K562 (cell line): ENCODE data around the gene PITPNB. TPM values are rescaled to one million over a fixed set of nuclear protein-coding genes. Genes with fewer than 3 reads are reported as not detected.

ENCODE experiments used
- ATAC-seq: fragments of 200-7000 bp; cut with Tn5 transposase; 3 replicates; pipeline ENCODE4 v1.9.1; 2020; ENCODE audit warnings: moderate library complexity
- BruUV-seq: library from RNA; stranded (reverse); fragments of 400-500 nt; replicated peaks from 2 replicates; lab custom pipeline; 2021; lab: Mats Ljungman, UMichigan
- CTCF ChIA-PET: fragments of 300-600 bp; formaldehyde crosslinking; extraction: SDS; loops from one replicate; lab custom pipeline; 2021; ENCODE audit warnings: low intra/inter-chr PET ratio; lab: Yijun Ruan, JAX
- POLR2A ChIA-PET: fragments of 300-600, 350-650 bp; sonication (Branson Sonifier 250); formaldehyde crosslinking; extraction: SDS; loops from one replicate; lab custom pipeline; 2021; ENCODE audit warnings: antibody characterized with exemption, inconsistent platforms; lab: Yijun Ruan, JAX
- DNase-seq, 4 experiments: peaks; one replicate each; pipeline versions ENCODE4 v3.0.0 to v3.0.0-alpha.2; 2011 to 2018; ENCODE audit warnings: low spot score in 3 of 4, mixed read lengths in 3 of 4; ENCODE audit errors: extremely low read depth in 1 of 4
- FAIRE-seq: peaks from 2 replicates; lab custom pipeline; 2011; peaks lifted over from hg19 to GRCh38; lab: Jason Lieb, UNC
- H2AFZ ChIP-seq: 2 replicates; pipeline ENCODE4 v1.6.0; 2011; ENCODE audit warnings: low read depth, low read length, control low read depth, inconsistent platforms
- H3K27ac ChIP-seq: fragments of 200-600 bp; 3 replicates; pipeline ENCODE4 v1.8.0; 2011; ENCODE audit warnings: low read depth, mild to moderate bottlenecking, control low read depth, inconsistent platforms, low read length, moderate library complexity, mixed read lengths; ENCODE audit errors: extremely low read depth
- H3K27me3 ChIP-seq, 2 experiments: fragments of 300-600 bp in 1 of 2; 2 replicates in 1 of 2; 3 replicates in 1 of 2; pipeline versions ENCODE4 v1.6.0 to v1.8.0; 2011; ENCODE audit warnings: inconsistent platforms in 2 of 2, low read length in 2 of 2, mild to moderate bottlenecking in 1 of 2, mixed read lengths in 1 of 2, moderate library complexity in 1 of 2; ENCODE audit not compliant: control insufficient read depth in 2 of 2, insufficient read depth in 2 of 2
- H3K36me3 ChIP-seq: fragments of 300-600 bp; 3 replicates; pipeline ENCODE4 v1.8.0; 2011; ENCODE audit warnings: mild to moderate bottlenecking, low read length, inconsistent platforms; ENCODE audit not compliant: control insufficient read depth, insufficient read depth
- H3K4me1 ChIP-seq, 2 experiments: fragments of 200-600 bp in 1 of 2; replicated peaks in 1 of 2; 2 replicates in 1 of 2; 3 replicates in 1 of 2; pipeline versions ENCODE4 v1.5.1 to v1.8.0; 2011; ENCODE audit warnings: inconsistent platforms in 2 of 2, low read length in 2 of 2, mild to moderate bottlenecking in 1 of 2, mixed read lengths in 1 of 2, moderate library complexity in 1 of 2; ENCODE audit not compliant: control insufficient read depth in 2 of 2, insufficient read depth in 2 of 2
- H3K4me2 ChIP-seq: 2 replicates; pipeline ENCODE4 v1.6.1; 2011; ENCODE audit warnings: low read length, control low read depth, inconsistent platforms, mixed read lengths; ENCODE audit not compliant: insufficient read depth
- H3K4me3 ChIP-seq: fragments of 200-600 bp; sonication (generic), shearing (Covaris generic); 2 replicates; pipeline ENCODE4 v1.5.1; 2016; ENCODE audit warnings: control low read depth, inconsistent platforms
- H3K79me2 ChIP-seq: fragments of 200-600 bp; 3 replicates; pipeline ENCODE4 v1.8.0; 2011; ENCODE audit warnings: low read length, inconsistent platforms; ENCODE audit not compliant: control insufficient read depth, insufficient read depth
- H3K9ac ChIP-seq, 2 experiments: 2 replicates each; pipeline versions ENCODE4 v1.6.0 to v1.6.1; 2011; ENCODE audit warnings: low read depth in 2 of 2, low read length in 2 of 2, control low read depth in 1 of 2, inconsistent platforms in 1 of 2, mild to moderate bottlenecking in 1 of 2, mixed read lengths in 1 of 2; ENCODE audit not compliant: insufficient read depth in 1 of 2
- H3K9me1 ChIP-seq: one replicate; pipeline ENCODE4 v1.6.0; 2011; ENCODE audit warnings: inconsistent platforms, mild to moderate bottlenecking, low read length, moderate library complexity; ENCODE audit not compliant: control insufficient read depth, insufficient read depth
- H3K9me3 ChIP-seq: replicated peaks from 2 replicates; pipeline ENCODE4 v1.5.1; 2011; ENCODE audit warnings: low read depth, low read length, inconsistent platforms; ENCODE audit not compliant: control insufficient read depth, insufficient read depth
- H4K20me1 ChIP-seq: replicated peaks from 2 replicates; pipeline ENCODE4 v1.6.1; 2011; ENCODE audit warnings: low read length, inconsistent platforms, mixed read lengths; ENCODE audit not compliant: control insufficient read depth, insufficient read depth
- ARHGAP35 ChIP-seq: fragments of 450-650 bp; IDR thresholded peaks from 2 replicates; pipeline ENCODE4 v1.6.1; 2018; ENCODE audit not compliant: partially characterized antibody
- ELF2 ChIP-seq: fragments of 250-450 bp; sonication (Bioruptor Pico); IDR thresholded peaks from 2 replicates; pipeline ENCODE4 v1.5.0; 2021; ENCODE audit warnings: mild to moderate bottlenecking
- ELF4 ChIP-seq: fragments of 450-650 bp; formaldehyde crosslinking; IDR thresholded peaks from 2 replicates; pipeline ENCODE4 v1.4.0; 2022; ENCODE audit warnings: missing genetic modification characterization
- ESRRB ChIP-seq: fragments of 250-450 bp; sonication (Bioruptor Pico); IDR thresholded peaks from 2 replicates; pipeline ENCODE4 v1.5.0; 2020; ENCODE audit warnings: mild to moderate bottlenecking, moderate library complexity, borderline replicate concordance
- FOXK2 ChIP-seq, 2 experiments: fragments of 450-650 bp; IDR thresholded peaks in 1 of 2; conservative IDR thresholded peaks in 1 of 2; 2 replicates each; pipeline ENCODE4 v1.6.1; 2016; ENCODE audit warnings: low read depth in 2 of 2, mild to moderate bottlenecking in 1 of 2
- NEUROD1 ChIP-seq: fragments of 150-350 bp; IDR thresholded peaks from 2 replicates; pipeline ENCODE4 v1.6.1; 2014; ENCODE audit warnings: borderline replicate concordance, low read length, low read depth; ENCODE audit not compliant: partially characterized antibody
- NFE2 ChIP-seq: IDR thresholded peaks from 2 replicates; pipeline ENCODE4 v1.6.1; 2014; ENCODE audit warnings: antibody characterized with exemption, low read depth
- NR2C1 ChIP-seq, 2 experiments: fragments of 450-650 bp; IDR thresholded peaks; 2 replicates each; pipeline ENCODE4 v1.6.1; 2017; ENCODE audit warnings: mild to moderate bottlenecking in 2 of 2, antibody characterized with exemption in 1 of 2, inconsistent platforms in 1 of 2, missing compliant biosample characterization in 1 of 2, missing genetic modification characterization in 1 of 2
- YY1 ChIP-seq, 3 experiments: IDR thresholded peaks; 2 replicates each; pipeline ENCODE4 v1.6.1; 2011; ENCODE audit warnings: low read length in 2 of 3, mild to moderate bottlenecking in 2 of 3, moderate library complexity in 2 of 3, borderline replicate concordance in 1 of 3, control low read depth in 1 of 3, low read depth in 1 of 3; ENCODE audit not compliant: insufficient read depth in 3 of 3, insufficient replicate concordance in 2 of 3, control insufficient read depth in 1 of 3, insufficient read length in 1 of 3; ENCODE audit errors: extremely low read depth in 1 of 3
- ZNF445 ChIP-seq: fragments of 250-450 bp; sonication (Bioruptor Pico); IDR thresholded peaks from 2 replicates; pipeline ENCODE4 v1.4.0; 2020; ENCODE audit warnings: low read depth, mild to moderate bottlenecking, moderate library complexity
- ZNF586 ChIP-seq: fragments of 450-650 bp; formaldehyde crosslinking; conservative IDR thresholded peaks from 2 replicates; pipeline ENCODE4 v1.4.0; 2020; ENCODE audit warnings: mild to moderate bottlenecking, moderate library complexity
- WGBS: fragments of 100-300 bp; shearing (Covaris generic); methylation state at CpG from one replicate; pipeline ENCODE4 v1.1.6; 2016; ENCODE audit warnings: low coverage, mixed read lengths; ENCODE audit not compliant: insufficient coverage; ENCODE audit errors: missing lambda C conversion rate; 5-methylcytosine and 5-hydroxymethylcytosine counted together
- in situ Hi-C: fragments of 300-500 bp; cut with MboI; formaldehyde crosslinking; loops from 4 replicates; pipeline ENCODE4 v1.15.0; 2018; ENCODE audit warnings: inconsistent platforms, mixed read lengths
- intact Hi-C: fragments of 100-400 bp; cut with micrococcal nuclease; formaldehyde crosslinking; loops from 2 replicates; pipeline ENCODE4 v1.14.2; 2022
- polyA plus RNA-seq, 8 experiments: library from polyadenylated mRNA; depleted of rRNA in 4 of 8; stranded (reverse) in 5 of 8; unstranded in 3 of 8; fragments of >200 nt; fragmentation: Nextera tagmentation in 2 of 8; fragmentation: Illumina TruSeq in 1 of 8; extraction: Ambion mirVana in 2 of 8; extraction: Trizol in 1 of 8; gene quantifications; 2 replicates each; pipeline versions ENCODE4 v1.2.1 to v1.2.3, GENCODE V29; 2011 to 2014; ENCODE audit warnings: inconsistent platforms in 1 of 8, missing spikeins in 1 of 8
- total RNA-seq, 7 experiments: library from RNA; depleted of rRNA in 6 of 7; stranded (reverse); fragments of >200 nt in 6 of 7; fragmentation: Illumina TruSeq in 2 of 7; extraction: Trizol in 2 of 7; gene quantifications; 2 replicates each; pipeline versions ENCODE4 v1.2.1 to v1.2.3, GENCODE V29; 2011 to 2021; ENCODE audit warnings: low replicate concordance in 1 of 7
- TF ChIP-seq, protein P1 (sequence below), 2 experiments: fragments of 450-650 bp in 1 of 2; sonication (generic) in 1 of 2; formaldehyde crosslinking in 1 of 2; IDR thresholded peaks in 1 of 2; conservative IDR thresholded peaks in 1 of 2; 2 replicates each; pipeline versions ENCODE4 v1.6.1 to v1.8.1; 2016 to 2023; ENCODE audit warnings: mild to moderate bottlenecking in 2 of 2, moderate library complexity in 2 of 2, inconsistent platforms in 1 of 2, missing genetic modification reagents in 1 of 2
- TF ChIP-seq, protein P2 (sequence below): fragments of 450-650 bp; IDR thresholded peaks from 2 replicates; pipeline ENCODE4 v1.6.1; 2016; ENCODE audit warnings: borderline replicate concordance
- TF ChIP-seq, protein P3 (sequence below): fragments of 450-650 bp; formaldehyde crosslinking; IDR thresholded peaks from 2 replicates; pipeline ENCODE4 v1.4.0; 2020; ENCODE audit warnings: mild to moderate bottlenecking, mixed read lengths

PITPNB gene
- total and polyA plus RNA-seq, 9 of the 15 experiments (the other 6 are each of a cell fraction or from before 2014, with no cell fraction given): 13.1 to 52.4 (median 34.7) TPM

DNA sequence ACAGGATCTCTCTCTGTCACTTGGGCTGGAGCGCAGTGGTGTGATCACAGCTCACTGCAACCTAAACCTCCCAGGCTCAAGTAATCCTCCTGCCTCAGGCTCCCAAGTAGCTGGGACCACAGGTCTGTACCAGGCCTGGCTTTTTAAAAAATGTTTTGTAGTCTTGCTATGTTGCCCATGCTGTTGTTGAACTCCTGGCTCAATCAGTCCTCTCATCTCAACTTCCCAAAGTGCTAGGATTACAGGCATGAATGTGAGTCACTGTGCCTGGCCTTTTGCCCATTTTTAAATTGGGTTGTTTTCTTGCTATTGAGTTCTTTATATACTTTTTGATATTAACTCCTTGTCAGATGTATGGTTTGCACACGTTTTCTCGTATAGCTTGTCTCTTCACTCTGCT is 33.0 kb upstream of the PITPNB start (continued):
- TF ChIP-seq, protein P1, sequence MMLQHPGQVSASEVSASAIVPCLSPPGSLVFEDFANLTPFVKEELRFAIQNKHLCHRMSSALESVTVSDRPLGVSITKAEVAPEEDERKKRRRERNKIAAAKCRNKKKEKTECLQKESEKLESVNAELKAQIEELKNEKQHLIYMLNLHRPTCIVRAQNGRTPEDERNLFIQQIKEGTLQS (IDR thresholded peaks at IDR 0.05): peak; percentile 40; the same call in 1 of the 2 replicates
- TF ChIP-seq, protein P1 (CRISPR knock-in tag; conservative IDR thresholded peaks at IDR 0.05): no peak

DNA sequence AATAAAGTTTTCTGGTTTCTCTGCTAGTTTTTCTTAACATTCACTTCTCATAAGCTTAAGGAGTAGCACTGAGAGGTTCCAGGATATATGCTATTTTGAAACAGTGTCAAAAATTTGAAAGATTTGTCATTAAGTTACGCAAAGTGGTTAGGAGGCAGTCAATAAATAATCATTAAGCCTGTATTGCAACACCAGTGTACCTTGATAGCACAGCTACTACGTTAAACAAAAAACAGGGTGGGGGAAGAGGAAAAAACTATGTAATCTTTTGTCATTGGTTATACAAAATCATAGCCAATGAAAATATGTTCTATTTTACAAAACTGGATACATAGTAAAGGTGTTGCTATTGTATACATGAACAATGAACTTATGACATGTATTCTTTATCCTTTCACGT is 30.4 kb upstream of the PITPNB start:
- FAIRE-seq (no peak), ATAC-seq (no peak), DNase-seq (no peak)
- no peak overlapping the region for H3K27ac ChIP-seq
- in situ Hi-C loops (no loop called here), intact Hi-C loops (no loop called here)
- WGBS: 52% methylated on average over 3 of the region's 3 CpGs
- H3K36me3 ChIP-seq: no peaks in the 10 kb centered on the region
- H4K20me1 ChIP-seq: no peaks in the 10 kb centered on the region
- no peaks in the 10 kb centered on the region for H3K9me3 ChIP-seq
- ChIA-PET POLR2A (no interaction called here), CTCF (no interaction called here)
- no peaks in the 10 kb centered on the region for H3K79me2 ChIP-seq
- TF ChIP-seq NR2C1 (IDR thresholded peaks at IDR 0.05) (no peak), NR2C1 (tag; IDR thresholded peaks at IDR 0.05) (no peak), ARHGAP35 (no peak), ESRRB (CRISPR knock-in tag) (no peak), NFE2 (no peak), ZNF586 (no peak), YY1 (IDR thresholded peaks at IDR 0.05; ENCODE audit: borderline replicate concordance in 1 of 3, control insufficient read depth in 1 of 3, extremely low read depth in 1 of 3, insufficient read depth in 3 of 3, insufficient read length in 1 of 3, insufficient replicate concordance in 2 of 3, low read depth in 1 of 3, low read length in 2 of 3) (no peak), ELF2 (CRISPR knock-in tag) (no peak), ZNF445 (CRISPR knock-in tag) (no peak), ELF4 (CRISPR knock-in tag) (no peak), FOXK2 (conservative IDR thresholded peaks at IDR 0.05 in 1 of 2, IDR thresholded peaks at IDR 0.05 in 1 of 2; ENCODE audit: low read depth in 2 of 2) (no peak), NEUROD1 (no peak)
- TF ChIP-seq, protein P2, sequence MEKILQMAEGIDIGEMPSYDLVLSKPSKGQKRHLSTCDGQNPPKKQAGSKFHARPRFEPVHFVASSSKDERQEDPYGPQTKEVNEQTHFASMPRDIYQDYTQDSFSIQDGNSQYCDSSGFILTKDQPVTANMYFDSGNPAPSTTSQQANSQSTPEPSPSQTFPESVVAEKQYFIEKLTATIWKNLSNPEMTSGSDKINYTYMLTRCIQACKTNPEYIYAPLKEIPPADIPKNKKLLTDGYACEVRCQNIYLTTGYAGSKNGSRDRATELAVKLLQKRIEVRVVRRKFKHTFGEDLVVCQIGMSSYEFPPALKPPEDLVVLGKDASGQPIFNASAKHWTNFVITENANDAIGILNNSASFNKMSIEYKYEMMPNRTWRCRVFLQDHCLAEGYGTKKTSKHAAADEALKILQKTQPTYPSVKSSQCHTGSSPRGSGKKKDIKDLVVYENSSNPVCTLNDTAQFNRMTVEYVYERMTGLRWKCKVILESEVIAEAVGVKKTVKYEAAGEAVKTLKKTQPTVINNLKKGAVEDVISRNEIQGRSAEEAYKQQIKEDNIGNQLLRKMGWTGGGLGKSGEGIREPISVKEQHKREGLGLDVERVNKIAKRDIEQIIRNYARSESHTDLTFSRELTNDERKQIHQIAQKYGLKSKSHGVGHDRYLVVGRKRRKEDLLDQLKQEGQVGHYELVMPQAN: no peak
- TF ChIP-seq, protein P3, sequence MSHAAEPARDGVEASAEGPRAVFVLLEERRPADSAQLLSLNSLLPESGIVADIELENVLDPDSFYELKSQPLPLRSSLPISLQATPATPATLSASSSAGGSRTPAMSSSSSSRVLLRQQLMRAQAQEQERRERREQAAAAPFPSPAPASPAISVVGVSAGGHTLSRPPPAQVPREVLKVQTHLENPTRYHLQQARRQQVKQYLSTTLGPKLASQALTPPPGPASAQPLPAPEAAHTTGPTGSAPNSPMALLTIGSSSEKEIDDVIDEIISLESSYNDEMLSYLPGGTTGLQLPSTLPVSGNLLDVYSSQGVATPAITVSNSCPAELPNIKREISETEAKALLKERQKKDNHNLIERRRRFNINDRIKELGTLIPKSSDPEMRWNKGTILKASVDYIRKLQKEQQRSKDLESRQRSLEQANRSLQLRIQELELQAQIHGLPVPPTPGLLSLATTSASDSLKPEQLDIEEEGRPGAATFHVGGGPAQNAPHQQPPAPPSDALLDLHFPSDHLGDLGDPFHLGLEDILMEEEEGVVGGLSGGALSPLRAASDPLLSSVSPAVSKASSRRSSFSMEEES (CRISPR knock-in tag): no peak
- H3K4me3 ChIP-seq: no peak overlapping the region
- H3K9ac ChIP-seq: no peak overlapping the region
- no peaks in the 10 kb centered on the region for H3K9me1 ChIP-seq
- H3K4me1 ChIP-seq: peaks cover 0 to 5% of the 10 kb centered on the region in 2 experiments; a peak in 2 of 5 replicates
- H3K27me3 ChIP-seq: no peaks in the 10 kb centered on the region
- H2AFZ ChIP-seq: no peak overlapping the region
- no peak overlapping the region for H3K4me2 ChIP-seq
- BruUV-seq: no TSS peak
